IMR-90 (cell line): ENCODE measurements around the gene MFAP2.

ENCODE experiments used
- CHD1 ChIP-seq: IDR thresholded peaks from 2 replicates; pipeline ENCODE4 v1.6.1; 2012; ENCODE audit warnings: low read depth, low read length, improper control_type of control experiment
- CTCF ChIP-seq: conservative IDR thresholded peaks from 2 replicates; pipeline ENCODE4 v1.5.1; 2012; ENCODE audit warnings: mild to moderate bottlenecking, low read depth, low read length, improper control_type of control experiment
- FOS ChIP-seq: fragments of 150-350 bp; IDR thresholded peaks from 2 replicates; pipeline ENCODE4 v1.6.1; 2016; ENCODE audit warnings: low read depth, low read length
- POLR2A ChIP-seq: IDR thresholded peaks from 2 replicates; pipeline ENCODE4 v1.6.1; 2012; ENCODE audit warnings: mild to moderate bottlenecking, low read depth, low read length
- RAD21 ChIP-seq: IDR thresholded peaks from 2 replicates; pipeline ENCODE4 v1.6.1; 2012; ENCODE audit warnings: low read length, improper control_type of control experiment
- RFX5 ChIP-seq: IDR thresholded peaks from 2 replicates; pipeline ENCODE4 v1.8.0; 2012; ENCODE audit warnings: low read depth, mild to moderate bottlenecking, low read length, moderate library complexity
- SMC3 ChIP-seq: fragments of 150-350 bp; IDR thresholded peaks from 2 replicates; pipeline ENCODE4 v1.6.1; 2016; ENCODE audit warnings: low read depth, mild to moderate bottlenecking, antibody characterized with exemption, low read length, moderate library complexity
- USF2 ChIP-seq: fragments of 150-350 bp; IDR thresholded peaks from 2 replicates; pipeline ENCODE4 v1.6.1; 2017; ENCODE audit warnings: mild to moderate bottlenecking, antibody characterized with exemption, low read length, low read depth

- TF ChIP-seq CTCF (no peak), RAD21 (no peak), POLR2A (no peak), FOS (no peak), USF2 (no peak), SMC3 (no peak), CHD1 (no peak), RFX5 (no peak)
Observed at GRCh38 chr1:16925635-16926490, 54.6 kb downstream of the MFAP2 start.
